Amygdala (tissue), 56 donors: ENCODE measurements around the gene RSPO4.
A peak's percentile ranks its signal among the peaks of the same experiment; 100 is the strongest.

Source experiments
- DNase-seq, 56 donors: peaks; one replicate each; lab custom pipeline; 2025; lab: John Stamatoyannopoulos, UW

The RSPO4 gene

DNA sequence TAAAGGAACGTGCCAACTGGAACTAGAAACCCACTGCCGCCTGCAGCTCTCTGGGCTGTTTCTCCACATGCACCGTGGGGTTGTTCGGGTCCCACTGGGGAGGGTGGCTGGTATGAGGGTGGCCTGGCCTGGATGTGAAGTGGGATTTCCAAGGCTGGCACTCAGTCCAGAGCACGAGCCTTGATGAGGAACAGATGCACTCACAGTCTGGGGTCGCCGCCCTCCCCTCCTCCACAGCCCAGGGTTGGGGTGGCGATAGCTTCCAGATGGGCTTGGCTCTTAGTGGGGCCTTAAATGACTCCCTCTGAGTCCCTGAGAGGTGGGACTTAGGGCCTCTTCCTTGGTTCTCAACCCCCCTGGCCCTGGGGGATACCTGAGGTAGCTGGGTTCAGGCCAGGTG is 55.3 kb downstream of the RSPO4 start:
- no peak for DNase-seq

DNA sequence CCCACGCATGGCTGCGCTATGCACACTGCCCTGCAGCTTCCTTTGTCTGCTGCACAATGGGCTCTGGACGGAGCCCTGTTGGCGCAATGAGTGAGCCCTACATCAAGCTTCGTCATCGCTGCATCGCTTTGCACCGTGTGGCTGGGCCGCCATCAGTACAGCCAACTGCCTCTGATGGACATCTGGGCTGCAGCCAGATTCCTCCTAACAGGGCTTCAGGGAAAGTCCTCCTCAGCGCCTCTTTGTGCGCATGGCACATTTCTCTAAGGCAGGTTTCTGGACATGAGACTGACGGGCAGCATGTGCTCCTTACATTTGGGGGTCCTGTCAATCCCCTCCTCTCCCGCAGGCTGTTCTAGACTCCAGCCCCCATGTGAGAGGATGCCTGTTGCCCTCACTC is 56.3 kb downstream of the RSPO4 start:
- peak in 1 of 56 donors; percentile 8 for DNase-seq

DNA sequence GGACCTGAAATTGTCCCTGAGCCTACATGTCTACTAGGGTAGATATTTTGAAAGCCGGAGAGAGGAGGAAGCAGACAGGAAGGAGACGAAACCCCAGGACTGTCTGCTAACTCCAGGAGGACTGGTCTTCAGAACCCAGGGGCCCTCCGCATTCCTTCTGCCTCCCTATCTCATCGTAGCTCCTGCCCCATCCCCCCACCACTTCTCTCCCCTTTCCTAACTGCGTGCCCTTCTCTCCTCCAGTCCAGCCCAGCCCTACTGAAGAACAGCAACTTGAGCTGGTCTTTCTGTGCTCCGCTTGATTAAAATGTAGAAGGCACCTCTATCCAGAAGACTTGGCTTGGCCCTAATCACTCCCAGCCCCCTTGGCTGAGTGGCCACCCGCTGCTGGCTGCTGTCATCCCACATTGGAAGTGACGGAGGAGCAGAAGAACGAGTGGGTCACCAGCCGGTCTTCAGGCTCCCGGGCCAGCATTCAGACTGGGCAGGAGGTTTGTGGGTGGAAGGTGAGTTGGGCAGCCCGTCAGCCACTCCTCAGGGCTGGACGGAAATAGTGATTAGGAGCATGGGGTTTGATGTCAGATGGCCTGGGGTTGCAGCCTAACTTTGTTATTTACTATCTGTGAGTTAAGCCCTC is 57.2 kb downstream of the RSPO4 start:
- no peak for DNase-seq

DNA sequence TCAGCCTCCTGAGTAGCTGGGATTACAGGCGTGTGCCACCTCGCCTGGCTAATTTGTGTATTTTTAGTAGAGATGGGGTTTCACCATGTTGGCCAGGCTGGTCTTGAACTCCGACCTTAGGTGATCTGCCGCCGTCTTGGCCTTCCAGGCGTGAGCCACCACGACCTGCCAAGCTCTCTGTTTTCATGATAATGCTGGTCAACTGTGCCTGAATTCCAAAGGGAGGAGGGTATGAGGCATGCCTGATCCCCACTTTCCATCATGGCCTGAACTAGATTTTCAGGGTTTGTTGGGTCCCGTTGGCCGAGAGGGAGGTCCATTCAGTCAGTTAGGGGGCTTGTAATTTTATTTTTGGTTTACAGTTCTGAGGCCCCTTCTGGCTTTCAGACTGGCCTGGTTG is 58.0 kb downstream of the RSPO4 start:
- no peak for DNase-seq

DNA sequence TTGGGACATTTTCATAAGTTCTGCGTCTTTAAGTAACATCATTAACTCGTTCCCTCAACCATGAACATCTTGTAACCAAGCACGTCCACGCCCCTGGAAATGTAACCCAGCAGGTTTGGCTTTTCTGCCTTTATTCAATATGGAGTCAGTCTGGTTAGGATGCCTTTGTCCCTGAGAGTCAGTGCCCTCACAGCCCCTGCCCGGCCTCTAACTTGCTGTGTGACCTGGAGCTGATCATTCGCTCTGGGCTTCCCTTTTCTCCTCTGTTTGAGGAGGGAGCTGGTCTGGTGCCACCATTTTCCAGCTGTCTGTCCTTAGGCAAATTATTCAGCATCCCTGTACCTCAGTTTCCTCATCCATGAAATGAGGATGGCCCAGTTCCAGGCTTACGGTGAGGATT is 59.5 kb downstream of the RSPO4 start:
- DNase-seq = no peak

DNA sequence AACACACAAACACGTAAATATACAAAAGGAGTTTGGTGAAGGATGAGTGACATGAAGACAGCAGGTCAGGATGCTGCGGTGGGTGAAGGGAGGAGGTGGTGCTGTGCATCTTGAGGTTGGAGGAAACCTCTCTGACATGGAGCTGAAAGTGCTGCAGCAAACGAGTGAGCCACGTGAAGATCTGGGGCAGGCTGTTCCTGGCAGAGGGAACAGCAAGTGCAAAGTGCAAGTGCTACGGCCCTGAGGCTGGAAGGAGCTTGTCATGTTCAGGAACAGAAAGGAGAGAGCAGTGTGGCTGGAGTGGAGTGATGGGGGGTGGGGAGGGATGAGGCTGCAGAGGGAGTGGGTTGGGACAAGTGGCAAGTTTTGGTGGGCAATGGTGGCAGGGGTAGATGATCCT is 61.2 kb downstream of the RSPO4 start:
- no peak for DNase-seq

DNA sequence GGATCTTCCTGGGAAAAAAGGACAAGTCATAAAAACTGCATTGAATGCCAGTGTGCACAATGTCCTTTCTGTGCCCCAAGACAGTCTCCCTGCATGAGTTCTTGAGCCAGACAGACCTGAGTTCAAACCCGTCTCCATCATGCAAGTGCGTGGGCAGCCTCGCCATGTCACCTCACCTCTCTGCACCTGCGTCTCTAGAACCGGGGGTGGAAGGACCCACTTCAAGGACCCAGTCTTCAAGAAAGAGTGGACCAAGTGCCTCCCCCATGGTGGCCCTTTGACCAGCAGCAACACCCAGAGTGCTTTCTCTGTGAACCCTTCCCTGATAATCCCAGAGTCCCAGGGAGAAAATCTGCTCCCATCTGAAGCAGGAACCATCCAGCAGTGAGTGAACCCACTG is 62.5 kb downstream of the RSPO4 start:
- DNase-seq = no peak

DNA sequence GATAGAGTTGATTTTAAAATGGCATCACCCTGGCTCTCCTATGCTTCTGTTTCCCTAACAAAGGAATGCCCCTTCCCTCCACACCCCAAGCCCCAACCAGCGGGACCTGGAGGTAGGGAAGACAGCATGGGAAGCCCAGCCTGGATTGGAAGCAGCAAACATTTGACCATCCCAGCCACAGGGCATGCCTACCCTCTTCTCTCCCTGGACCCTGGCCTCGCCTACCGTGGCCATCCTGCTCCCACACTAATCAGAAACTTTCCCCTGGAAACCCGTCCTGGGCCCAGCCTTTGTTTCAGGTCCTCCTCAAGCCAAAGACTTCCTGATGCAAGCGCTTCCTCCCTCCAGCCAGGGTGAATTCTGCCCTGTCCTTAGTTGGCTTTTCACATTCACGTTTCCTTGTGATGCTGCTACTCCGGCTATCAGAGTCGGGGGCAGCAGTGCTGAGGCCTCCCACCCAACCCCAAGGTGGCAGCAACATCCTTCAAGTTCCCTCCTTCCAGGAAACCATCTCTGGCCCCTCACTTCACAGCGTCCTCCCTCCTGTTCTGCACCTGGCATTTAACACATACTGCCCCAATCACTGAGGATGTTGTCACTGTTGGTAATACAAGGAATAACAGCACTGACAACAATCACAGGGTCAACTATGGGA is 67.8 kb downstream of the RSPO4 start:
- no peak for DNase-seq

DNA sequence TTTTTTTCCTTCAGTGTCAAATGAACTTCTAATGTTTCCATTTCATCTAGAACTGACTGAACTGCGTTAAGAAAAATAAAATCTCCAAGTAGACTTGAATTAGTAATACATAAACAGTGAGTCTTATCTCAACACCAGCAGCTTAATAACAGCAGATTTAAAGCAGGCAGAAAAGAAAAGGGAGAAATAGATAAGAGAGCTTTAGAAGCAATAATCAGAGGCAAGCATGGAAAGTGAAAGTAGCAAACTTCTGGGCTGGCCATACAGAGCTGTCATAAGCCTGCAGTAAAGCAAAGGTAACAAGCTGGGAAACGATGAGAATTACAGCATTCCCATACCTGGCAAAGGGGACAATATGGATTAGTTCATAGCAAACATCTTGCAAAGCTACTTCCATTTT is 69.1 kb downstream of the RSPO4 start:
- no peak for DNase-seq

DNA sequence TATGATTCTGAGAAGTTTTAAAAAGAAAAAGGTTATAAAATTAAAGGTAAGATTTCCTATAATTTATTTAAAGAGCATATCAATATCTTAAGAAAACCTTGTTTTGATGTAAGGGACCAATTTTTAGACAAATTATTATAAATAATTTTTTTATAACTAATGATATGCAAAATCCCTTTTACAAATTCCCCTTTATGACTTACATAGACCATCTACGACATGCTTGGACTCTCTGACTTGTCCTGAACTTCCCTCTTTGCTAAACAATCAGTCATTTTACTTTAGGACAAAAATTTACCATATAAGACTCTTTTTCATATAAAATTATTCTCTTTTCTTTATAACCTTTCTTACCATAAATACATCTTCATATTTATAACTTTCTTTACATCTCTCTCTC is 70.7 kb downstream of the RSPO4 start:
- no peak for DNase-seq

DNA sequence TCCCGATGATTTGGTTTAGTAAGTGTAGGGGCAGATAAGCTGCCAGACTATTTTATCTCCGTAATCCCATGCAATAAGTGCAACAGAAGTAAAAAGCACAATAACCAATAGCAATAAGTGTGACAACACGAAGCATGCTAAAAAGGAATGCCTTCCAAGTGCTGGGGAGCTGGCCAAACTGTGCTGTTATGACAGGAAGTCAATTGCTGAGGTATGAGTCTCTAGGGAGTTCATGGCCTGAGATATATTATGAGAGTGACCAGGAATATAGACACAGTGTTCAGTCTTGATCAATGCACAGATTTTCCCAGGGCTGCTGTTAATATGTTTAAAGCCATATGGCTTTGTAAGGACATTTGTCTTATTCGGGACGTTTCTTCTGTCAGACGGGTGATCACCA is 75.4 kb downstream of the RSPO4 start:
- no peak for DNase-seq

DNA sequence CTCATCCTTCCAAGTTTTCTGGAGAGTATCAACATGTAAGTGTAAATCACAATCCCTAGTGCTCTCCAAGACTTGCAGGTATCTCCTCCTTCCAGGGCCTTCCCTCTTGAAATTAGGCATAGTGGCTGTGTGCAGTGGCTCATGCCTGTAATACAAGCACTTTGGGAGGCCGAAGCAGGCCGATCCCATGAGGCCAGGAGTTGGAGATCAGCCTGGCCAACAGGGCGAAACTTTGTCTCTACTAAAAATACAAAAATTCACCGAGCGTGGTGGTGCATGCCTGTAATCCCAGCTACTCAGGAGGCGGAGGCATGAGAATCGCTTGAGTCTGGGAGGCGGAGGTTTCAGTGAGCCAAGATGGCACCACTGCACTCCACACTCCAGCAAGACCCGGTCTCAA is 76.6 kb downstream of the RSPO4 start:
- DNase-seq = no peak

DNA sequence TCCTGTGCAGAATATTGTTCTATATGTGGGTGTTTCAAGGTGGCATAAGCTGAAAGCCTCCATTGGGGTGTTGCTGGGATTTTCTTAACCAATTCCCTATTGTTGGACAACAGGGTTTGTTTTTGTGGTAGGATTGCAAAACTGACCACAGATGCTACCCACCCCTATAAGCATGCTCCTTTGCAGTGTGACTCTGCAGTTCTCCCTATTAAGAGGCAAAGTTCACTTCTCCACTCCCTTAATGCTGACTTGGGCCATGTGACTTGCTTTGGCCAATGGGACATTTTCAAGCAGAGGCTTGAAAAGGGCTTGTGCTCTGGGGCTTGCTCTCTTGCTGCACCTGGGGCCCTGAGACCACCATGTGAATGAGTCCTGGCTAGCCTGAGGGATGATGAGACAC is 77.5 kb downstream of the RSPO4 start:
- DNase-seq = no peak

DNA sequence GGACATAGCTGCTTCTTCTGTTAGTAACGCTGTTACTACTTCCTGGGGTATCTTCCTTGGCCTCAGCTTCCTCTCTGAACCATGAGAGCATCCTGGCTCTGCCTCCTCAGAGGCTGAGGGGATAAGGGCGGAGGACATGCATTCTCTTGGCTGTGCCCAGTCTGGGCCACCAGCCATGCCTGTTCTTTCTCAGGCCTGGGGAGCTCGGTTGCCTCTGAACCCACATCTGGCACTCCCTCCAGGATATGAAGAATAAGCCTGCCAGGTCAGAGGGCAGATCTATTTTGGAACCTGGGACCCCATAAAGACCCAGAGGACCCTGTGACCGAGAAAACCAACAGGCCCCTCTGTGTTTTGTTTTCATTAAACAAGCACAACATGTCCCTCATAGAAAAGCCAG is 79.3 kb downstream of the RSPO4 start:
- DNase-seq = no peak

DNA sequence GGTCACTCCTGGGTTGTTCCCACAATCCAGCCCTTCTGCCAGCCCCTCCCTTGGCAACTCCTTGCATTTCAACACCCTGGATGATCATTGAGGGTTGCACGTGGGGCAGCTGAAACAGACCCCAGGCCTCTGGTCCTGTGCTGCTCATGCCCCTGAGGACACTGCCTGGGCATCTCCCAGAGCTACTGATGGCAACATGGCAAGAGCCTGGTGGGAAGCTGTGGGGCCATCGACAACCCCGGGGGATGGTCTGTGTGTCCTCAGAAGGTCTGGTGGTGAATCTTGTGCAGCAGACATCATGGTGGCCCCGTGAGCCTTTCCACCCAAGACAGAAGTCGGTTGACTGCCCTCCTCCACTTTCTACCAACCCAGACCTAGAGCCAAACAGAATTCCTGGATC is 81.0 kb downstream of the RSPO4 start:
- no peak for DNase-seq

DNA sequence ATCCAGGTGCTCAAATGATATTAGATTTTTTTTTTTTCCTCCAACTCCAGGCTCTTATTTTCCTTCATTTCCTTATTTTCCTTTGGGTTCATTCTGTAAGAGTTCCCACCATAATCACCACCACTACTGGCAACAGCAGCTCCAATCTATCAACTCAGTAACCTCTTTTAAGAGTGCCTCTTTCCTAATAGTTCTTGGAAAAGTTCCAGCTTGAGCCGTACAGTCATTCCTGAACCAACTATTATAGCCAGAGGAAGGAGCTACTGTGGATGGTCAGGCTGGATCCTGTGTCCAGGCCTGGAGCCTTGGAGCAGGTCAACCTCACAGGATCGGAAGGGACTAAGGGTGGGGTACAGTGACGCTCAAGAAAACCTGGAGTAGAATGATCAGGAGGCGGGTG is 81.8 kb downstream of the RSPO4 start:
- no peak for DNase-seq

DNA sequence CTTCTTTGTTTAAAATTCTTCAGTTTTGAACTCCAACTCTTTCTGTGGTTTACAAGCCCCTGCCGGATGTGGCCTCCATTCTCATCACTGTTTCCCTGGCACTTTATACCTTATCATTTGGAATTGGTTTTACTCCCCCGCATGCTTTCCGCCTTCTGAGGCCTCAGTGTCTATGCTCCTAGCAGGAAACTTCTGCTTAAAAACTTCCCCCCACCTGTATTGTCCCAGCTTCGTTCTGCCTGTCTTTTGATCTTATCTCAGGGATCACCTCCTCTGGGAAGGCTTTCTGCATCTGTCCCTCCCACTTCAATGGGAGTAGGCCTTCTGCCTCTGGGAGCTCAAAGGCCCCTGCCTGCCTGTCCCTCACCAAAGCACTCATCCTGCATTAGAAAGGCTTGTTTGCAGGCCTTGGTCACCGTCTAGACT is 82.6 kb downstream of the RSPO4 start:
- DNase-seq = no peak

DNA sequence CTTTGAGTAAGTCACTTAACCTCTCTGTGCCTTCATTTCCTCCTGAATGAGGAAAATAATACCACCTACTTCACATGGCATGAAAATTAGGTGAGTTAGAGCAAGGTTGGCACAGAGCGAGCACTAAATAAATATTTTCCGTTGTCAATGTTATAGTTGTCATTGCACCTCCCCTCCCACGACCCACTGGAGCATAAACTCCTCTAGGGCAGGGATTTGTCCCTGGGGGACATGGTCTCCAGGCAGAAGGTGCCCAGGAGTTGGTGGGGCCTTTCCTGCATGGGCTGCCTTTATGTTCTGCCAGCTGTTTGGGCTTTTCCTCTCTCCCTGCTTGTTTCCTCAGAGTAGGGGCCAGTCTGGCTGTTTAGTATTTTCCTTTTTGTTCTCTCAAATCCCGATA is 84.7 kb downstream of the RSPO4 start:
- no peak for DNase-seq

DNA sequence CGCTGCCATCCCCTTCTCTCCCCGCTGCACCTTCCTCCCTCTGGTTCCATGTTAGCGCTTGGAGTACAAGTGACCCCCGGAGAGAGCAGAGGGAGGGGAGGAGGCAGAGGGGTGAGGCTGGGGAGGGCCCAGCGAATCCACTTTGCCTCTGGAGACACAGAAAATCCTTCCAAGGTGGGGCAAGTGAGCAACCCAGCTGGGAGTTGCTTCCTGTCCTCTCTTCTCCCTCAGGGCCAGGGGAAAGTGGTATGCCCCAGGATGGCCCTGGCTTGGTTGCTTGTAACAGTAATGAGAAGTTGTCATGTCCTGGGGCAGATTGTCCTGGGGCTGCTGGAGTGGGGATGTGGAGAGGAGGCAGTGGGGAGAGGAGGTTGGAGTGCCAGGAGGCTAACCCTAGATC is 85.3 kb downstream of the RSPO4 start:
- no peak for DNase-seq

DNA sequence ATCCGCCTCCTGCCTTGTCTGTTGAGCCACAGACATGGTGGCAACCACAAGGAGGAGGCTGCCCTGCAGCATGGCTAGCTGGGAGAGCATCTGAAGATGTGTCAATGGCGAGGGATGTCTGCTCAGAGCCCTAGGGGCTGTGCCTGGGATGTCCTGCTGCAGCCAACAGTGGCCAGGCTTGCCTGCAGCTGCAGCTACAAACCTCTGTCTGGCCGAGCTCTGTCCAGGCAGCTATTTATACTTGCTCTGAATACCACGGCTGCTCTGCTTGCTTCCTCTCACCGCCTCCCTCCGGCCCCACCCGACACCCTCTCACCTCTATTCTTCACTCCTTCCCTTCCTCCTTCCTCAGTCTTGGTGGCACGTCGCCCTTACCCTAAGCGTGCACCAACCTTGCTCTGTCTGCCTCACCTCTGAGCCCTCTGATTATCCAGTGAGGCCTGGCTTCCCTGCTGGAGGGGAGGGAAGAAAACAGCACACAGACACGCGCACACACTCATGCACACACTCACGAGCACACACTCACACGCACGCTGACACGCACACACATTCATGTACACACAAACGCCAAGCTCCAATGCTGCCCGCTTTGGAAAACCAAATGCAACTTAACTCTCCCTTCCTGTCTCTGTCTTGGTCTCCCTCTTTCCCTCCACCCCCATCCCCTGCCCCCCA is 85.8 kb downstream of the RSPO4 start, which contains the start of gene ANGPT4:
Gene ANGPT4 (minus strand): TSS at position 210 of the 675 bp plus-strand sequence. CDS start 120 bp downstream, at position 90.
- no peak for DNase-seq

DNA sequence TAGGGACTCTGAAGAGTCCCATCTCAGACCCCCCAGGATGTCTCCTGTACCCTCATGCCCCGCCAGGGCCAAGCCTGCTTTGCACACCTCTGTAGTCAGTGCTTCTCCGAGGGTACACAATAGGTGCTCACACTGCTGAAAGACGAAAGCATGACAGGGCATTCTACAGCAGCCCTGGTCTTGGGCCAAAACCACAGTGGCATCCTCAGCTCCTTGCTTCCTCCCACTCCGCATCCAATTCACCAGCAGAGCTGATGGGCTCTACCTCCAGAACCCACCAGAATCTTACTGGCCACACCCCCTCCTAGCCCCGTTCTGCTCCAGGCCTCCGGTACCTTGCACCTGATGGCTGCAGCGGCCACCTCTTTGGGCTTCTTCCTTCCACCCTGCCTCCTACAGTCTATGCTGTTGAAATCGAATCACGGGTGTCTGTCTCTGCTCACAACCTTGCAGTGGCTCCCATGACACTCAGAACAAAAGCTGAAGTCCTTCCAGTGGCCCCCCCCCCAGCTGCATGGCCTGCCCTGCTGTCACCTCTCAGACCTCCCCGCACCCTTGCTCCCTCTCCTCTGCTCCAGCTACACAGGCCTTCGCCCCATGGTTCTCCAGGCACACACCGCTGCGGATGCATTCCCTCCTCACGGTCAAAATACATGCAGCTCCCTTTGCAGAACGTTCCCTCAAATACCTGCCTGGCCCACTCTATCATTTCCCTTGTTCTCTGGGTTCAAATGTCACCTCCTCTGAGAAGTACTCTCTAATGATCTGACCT is 87.2 kb downstream of the RSPO4 start:
- DNase-seq = no peak
